ENCODE measurements around the gene P4HA3.

The P4HA3 gene

GRCh38 chr11:74256378-74257133 lies 54.9 kb downstream of the P4HA3 start:
- no peak overlapping the region for H3K4me3 ChIP-seq (replicated peaks; ENCODE audit: low read depth, low read length)
- TF ChIP-seq CTCF (IDR thresholded peaks at IDR 0.05; ENCODE audit: low read length, missing control alignments), result no peak
- peak; percentile 44 for DNase-seq (ENCODE audit: low read depth)

DNA sequence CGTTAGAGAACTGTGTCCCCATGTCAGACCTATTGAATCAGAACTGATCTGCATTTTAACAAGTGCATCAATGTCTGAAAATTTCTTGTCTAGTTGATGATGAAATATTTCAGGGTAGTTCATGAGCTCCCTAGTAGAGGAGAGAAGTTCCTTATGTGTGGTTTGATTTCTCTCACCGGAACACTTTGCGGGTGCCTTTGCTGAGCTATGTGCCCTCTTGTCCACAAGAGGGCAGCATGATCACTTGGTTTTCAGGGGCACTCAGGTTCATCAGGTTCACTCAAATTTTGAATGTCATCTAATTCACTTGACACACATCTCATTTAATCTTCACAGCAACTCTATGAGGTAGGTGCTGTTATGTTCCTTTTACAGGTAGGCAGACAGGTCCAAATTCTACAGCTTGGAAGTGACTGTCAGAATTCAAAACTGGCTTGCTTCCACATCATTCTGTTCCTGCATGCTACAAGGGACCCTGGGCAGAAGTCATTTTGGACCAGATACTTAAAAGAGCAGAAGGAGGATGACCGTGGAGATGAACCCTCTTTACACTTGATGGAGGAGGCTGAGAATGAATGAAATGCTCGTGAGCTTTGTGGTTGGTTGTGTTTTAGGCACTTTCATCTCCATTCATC lies 55.6 kb downstream of the P4HA3 start:
- DNase-seq (ENCODE audit: low read depth), result peak; percentile 78
- peak; percentile 97 for TF ChIP-seq CTCF (IDR thresholded peaks at IDR 0.05; ENCODE audit: low read length, missing control alignments)
- H3K4me3 ChIP-seq (replicated peaks; ENCODE audit: low read depth, low read length), result no peak overlapping the region

DNA sequence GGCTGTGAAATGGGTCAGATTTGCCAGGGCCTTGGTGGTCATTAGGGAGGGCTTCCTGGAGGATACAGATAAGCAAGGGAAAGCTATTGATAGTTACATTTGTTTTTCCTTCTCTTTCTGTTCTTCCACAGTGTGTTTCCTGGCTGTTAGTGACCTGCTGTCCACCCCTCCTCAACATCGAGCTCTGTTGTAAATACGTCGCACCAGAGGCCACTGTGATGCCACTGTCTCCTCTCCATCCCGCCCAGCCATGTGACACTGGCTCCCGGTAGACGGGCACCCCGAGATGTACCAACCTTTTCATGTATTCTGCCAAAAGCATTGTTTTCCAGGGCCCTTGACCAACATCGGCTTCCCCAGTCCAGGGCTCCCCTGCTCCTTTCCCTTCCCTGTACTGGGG lies 58.1 kb downstream of the P4HA3 start:
- no peak overlapping the region for H3K4me3 ChIP-seq (replicated peaks; ENCODE audit: low read depth, low read length)
- TF ChIP-seq CTCF (IDR thresholded peaks at IDR 0.05; ENCODE audit: low read length, missing control alignments), result no peak
- DNase-seq (ENCODE audit: low read depth), result no peak

GRCh38 chr11:74249496-74249895 lies 61.9 kb downstream of the P4HA3 start:
- DNase-seq (ENCODE audit: low read depth), result no peak
- no peak for TF ChIP-seq CTCF (IDR thresholded peaks at IDR 0.05; ENCODE audit: low read length, missing control alignments)
- no peak overlapping the region for H3K4me3 ChIP-seq (replicated peaks; ENCODE audit: low read depth, low read length)

DNA sequence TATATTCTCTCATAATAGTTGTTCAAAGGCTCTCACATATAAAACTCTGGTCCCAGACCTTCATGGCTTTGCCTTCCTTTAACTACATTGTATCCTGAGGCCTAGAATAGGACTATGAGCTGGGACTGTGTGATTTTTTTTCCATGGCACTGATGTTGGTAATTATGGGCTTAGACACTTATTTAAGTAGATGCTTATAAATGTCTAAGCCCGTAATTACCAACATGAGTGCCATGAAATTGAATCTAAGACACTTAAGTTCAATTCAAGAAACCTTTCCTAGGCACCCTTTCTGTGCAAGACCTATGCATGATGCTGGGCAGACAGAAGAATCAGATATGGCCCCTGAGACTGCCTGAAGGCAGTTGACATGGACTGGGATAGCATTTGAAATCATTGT lies 63.0 kb downstream of the P4HA3 start:
- no peak overlapping the region for H3K4me3 ChIP-seq (replicated peaks; ENCODE audit: low read depth, low read length)
- TF ChIP-seq CTCF (IDR thresholded peaks at IDR 0.05; ENCODE audit: low read length, missing control alignments), result no peak
- DNase-seq (ENCODE audit: low read depth), result no peak

DNA sequence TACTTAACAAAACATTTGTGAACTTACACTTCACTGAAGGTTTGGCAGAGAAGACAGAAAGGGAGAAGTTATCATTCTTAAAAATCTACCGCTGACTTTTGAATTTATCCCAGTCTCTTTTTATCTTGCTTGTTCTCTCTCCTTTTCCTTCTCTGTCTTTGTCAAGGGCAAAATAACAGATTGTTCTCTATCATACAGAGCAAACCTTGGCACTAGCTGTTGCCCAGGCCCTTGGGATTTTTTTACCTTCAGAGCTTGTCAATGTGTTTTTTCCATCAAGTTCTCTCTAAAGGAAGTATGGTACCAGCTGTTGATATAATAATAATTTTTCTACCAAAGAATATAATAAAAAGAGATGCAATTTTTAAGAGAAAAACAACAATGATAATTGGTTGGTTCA lies 73.2 kb downstream of the P4HA3 start:
- DNase-seq (ENCODE audit: low read depth), result no peak
- no peak overlapping the region for H3K4me3 ChIP-seq (replicated peaks; ENCODE audit: low read depth, low read length)
- TF ChIP-seq CTCF (IDR thresholded peaks at IDR 0.05; ENCODE audit: low read length, missing control alignments), result no peak

DNA sequence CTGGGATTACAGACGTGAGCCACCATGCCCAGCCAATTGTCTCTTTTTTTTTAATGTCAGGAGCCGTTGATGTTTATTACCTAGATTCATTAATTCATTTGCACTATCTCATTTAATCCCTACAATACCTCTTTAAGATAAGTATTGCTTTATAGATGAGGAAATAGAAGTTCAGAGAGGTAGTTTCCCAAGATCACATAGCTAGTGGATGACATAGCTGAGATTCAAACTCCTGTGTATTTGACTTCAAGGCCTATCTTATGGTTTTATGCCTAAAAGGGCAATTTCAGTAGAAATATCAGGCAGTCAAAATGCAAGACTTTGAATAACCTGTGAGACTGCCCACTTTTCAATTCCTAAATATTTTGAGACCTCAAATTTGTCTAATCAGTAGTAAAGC lies 73.9 kb downstream of the P4HA3 start:
- H3K4me3 ChIP-seq (replicated peaks; ENCODE audit: low read depth, low read length), result no peak overlapping the region
- no peak for TF ChIP-seq CTCF (IDR thresholded peaks at IDR 0.05; ENCODE audit: low read length, missing control alignments)
- DNase-seq (ENCODE audit: low read depth), result no peak
